ENCODE data around the gene CXCL3. TPM values are rescaled to one million over a fixed set of nuclear protein-coding genes. Genes with fewer than 3 reads are reported as not detected.

The CXCL3 gene
- total and polyA plus RNA-seq, 9 of the 15 experiments (the other 6 are each of a cell fraction or from before 2014, with no cell fraction given), result 2.3 to 8.9 (median 6.1) TPM

- TF ChIP-seq NELFE (IDR thresholded peaks at IDR 0.05; ENCODE audit: insufficient read depth, insufficient read length) (no peak), BRD9 (IDR thresholded peaks at IDR 0.05; ENCODE audit: low read depth, partially characterized antibody) (peak; percentile 62), HNRNPL (IDR thresholded peaks at IDR 0.05; ENCODE audit: low read depth, low read length) (no peak), TFAM (CRISPR knock-in tag; conservative IDR thresholded peaks at IDR 0.05) (no peak), ZNF280B (CRISPR knock-in tag; IDR thresholded peaks at IDR 0.05) (no peak), SRSF9 (IDR thresholded peaks at IDR 0.05; ENCODE audit: borderline replicate concordance, low read depth, low read length) (no peak), MLX (CRISPR knock-in tag; conservative IDR thresholded peaks at IDR 0.05) (no peak), FOXK2 (conservative IDR thresholded peaks at IDR 0.05 in 1 of 2, IDR thresholded peaks at IDR 0.05 in 1 of 2; ENCODE audit: low read depth in 2 of 2) (peak; percentile 47 to 64; a peak in 2 of 4 replicates), ZNF507 (tag; conservative IDR thresholded peaks at IDR 0.05) (no peak), CTCFL (IDR thresholded peaks at IDR 0.05; ENCODE audit: borderline replicate concordance, insufficient read depth, low read depth, low read length, poor library complexity, severe bottlenecking) (no peak), KAT8 (IDR thresholded peaks at IDR 0.05; ENCODE audit: low read depth) (no peak), DIDO1 (tag; IDR thresholded peaks at IDR 0.05; ENCODE audit: low read depth) (no peak), XRCC3 (IDR thresholded peaks at IDR 0.05) (no peak), ZKSCAN3 (CRISPR knock-in tag; IDR thresholded peaks at IDR 0.05) (no peak), RFX7 (CRISPR knock-in tag; IDR thresholded peaks at IDR 0.05) (no peak), ATF4 (CRISPR knock-in tag; IDR thresholded peaks at IDR 0.05) (no peak), CBFA2T3 (IDR thresholded peaks at IDR 0.05) (peak; percentile 37; the same call in 1 of the 2 replicates), BRD4 (IDR thresholded peaks at IDR 0.05) (no peak), SNAPC5 (CRISPR knock-in tag; IDR thresholded peaks at IDR 0.05) (no peak), SNIP1 (IDR thresholded peaks at IDR 0.05; ENCODE audit: low read depth) (no peak), ZNF77 (CRISPR knock-in tag; IDR thresholded peaks at IDR 0.05) (no peak), MBD2 (IDR thresholded peaks at IDR 0.05; ENCODE audit: borderline replicate concordance, low read depth) (no peak), CHAMP1 (IDR thresholded peaks at IDR 0.05) (no peak)
These were observed 26.7 kb upstream of the CXCL3 start (continued) for GRCh38 chr4:74065115-74065642.

All from K562 (cell line).